ENCODE measurements around the gene TMEM134.
A peak's percentile ranks its signal among the peaks of the same experiment; 100 is the strongest.

Gene TMEM134

GRCh38 chr11:67437082-67437808 lies 31.8 kb downstream of the TMEM134 start, which contains the start of gene PTPRCAP:
Gene PTPRCAP, minus strand, starts transcription at chr11:67437682. Its CDS starts 63 bp downstream, at chr11:67437619.
- DNase-seq (ENCODE audit: low spot score), result peak; percentile 64
- H3K4me1 Mint-ChIP-seq (ENCODE audit: low read depth), result peaks cover 38% of the 10 kb centered on the region
- peak within 1 kb of the TSS; percentile 92 for H3K27ac Mint-ChIP-seq
- H3K9me3 Mint-ChIP-seq, result no peaks in the 10 kb centered on the region
- H3K27me3 Mint-ChIP-seq (ENCODE audit: low read depth), result no peaks in the 10 kb centered on the region
- peaks cover 45% of the 10 kb centered on the region for H3K36me3 Mint-ChIP-seq (ENCODE audit: low read depth)
- peak within 1 kb of the TSS; percentile 99 for H3K4me3 Mint-ChIP-seq

GRCh38 chr11:67436459-67437081 lies 32.5 kb downstream of the TMEM134 start:
- peak; percentile 60 for DNase-seq (ENCODE audit: low spot score)
- Mint-ChIP-seq H3K27me3 (ENCODE audit: low read depth) (no peaks in the 10 kb centered on the region), H3K4me1 (ENCODE audit: low read depth) (peaks cover 42% of the 10 kb centered on the region), H3K9me3 (no peaks in the 10 kb centered on the region), H3K27ac (peak overlapping the region; percentile 92), H3K36me3 (ENCODE audit: low read depth) (peaks cover 47% of the 10 kb centered on the region), H3K4me3 (peak overlapping the region; percentile 99)

GRCh38 chr11:67435727-67436458 lies 33.2 kb downstream of the TMEM134 start:
- Mint-ChIP-seq H3K27ac (peak overlapping the region; percentile 92), H3K27me3 (ENCODE audit: low read depth) (no peaks in the 10 kb centered on the region), H3K4me1 (ENCODE audit: low read depth) (peaks cover 43% of the 10 kb centered on the region), H3K9me3 (no peaks in the 10 kb centered on the region), H3K36me3 (ENCODE audit: low read depth) (peaks cover 48% of the 10 kb centered on the region), H3K4me3 (peak overlapping the region; percentile 99)
- DNase-seq (ENCODE audit: low spot score), result no peak

- no peaks in the 10 kb centered on the region for H3K27me3 Mint-ChIP-seq (ENCODE audit: low read depth)
- peak overlapping the region; percentile 69 for H3K27ac Mint-ChIP-seq
- no peak for DNase-seq (ENCODE audit: low spot score)
- peaks cover 50% of the 10 kb centered on the region for H3K36me3 Mint-ChIP-seq (ENCODE audit: low read depth)
- peaks cover 39% of the 10 kb centered on the region for H3K4me1 Mint-ChIP-seq (ENCODE audit: low read depth)
- peak overlapping the region; percentile 99 for H3K4me3 Mint-ChIP-seq
- no peaks in the 10 kb centered on the region for H3K9me3 Mint-ChIP-seq
Measured at GRCh38 chr11:67435031-67435726, 33.9 kb downstream of the TMEM134 start.

- peaks cover 33% of the 10 kb centered on the region for H3K4me1 Mint-ChIP-seq (ENCODE audit: low read depth)
- peak overlapping the region; percentile 40 for H3K4me3 Mint-ChIP-seq
- DNase-seq (ENCODE audit: low spot score), result no peak
- peaks cover 46% of the 10 kb centered on the region for H3K36me3 Mint-ChIP-seq (ENCODE audit: low read depth)
- H3K9me3 Mint-ChIP-seq, result no peaks in the 10 kb centered on the region
- H3K27me3 Mint-ChIP-seq (ENCODE audit: low read depth), result no peaks in the 10 kb centered on the region
- H3K27ac Mint-ChIP-seq, result peak overlapping the region; percentile 31
Measured at GRCh38 chr11:67434395-67434881, 34.6 kb downstream of the TMEM134 start.

GRCh38 chr11:67433536-67434394 lies 35.3 kb downstream of the TMEM134 start:
- peaks cover 40% of the 10 kb centered on the region for H3K36me3 Mint-ChIP-seq (ENCODE audit: low read depth)
- no peak for DNase-seq (ENCODE audit: low spot score)
- H3K27me3 Mint-ChIP-seq (ENCODE audit: low read depth), result no peaks in the 10 kb centered on the region
- H3K27ac Mint-ChIP-seq, result peak overlapping the region; percentile 55
- H3K9me3 Mint-ChIP-seq, result no peaks in the 10 kb centered on the region
- H3K4me1 Mint-ChIP-seq (ENCODE audit: low read depth), result peaks cover 29% of the 10 kb centered on the region
- H3K4me3 Mint-ChIP-seq, result peak overlapping the region; percentile 40

- Mint-ChIP-seq H3K27me3 (ENCODE audit: low read depth) (no peaks in the 10 kb centered on the region), H3K4me1 (ENCODE audit: low read depth) (peaks cover 31% of the 10 kb centered on the region), H3K4me3 (no peak overlapping the region), H3K36me3 (ENCODE audit: low read depth) (peaks cover 39% of the 10 kb centered on the region), H3K9me3 (no peaks in the 10 kb centered on the region), H3K27ac (peak overlapping the region; percentile 89)
- DNase-seq (ENCODE audit: low spot score), result no peak
Measured at GRCh38 chr11:67432655-67433349, 36.2 kb downstream of the TMEM134 start.

GRCh38 chr11:67431346-67432249 lies 37.5 kb downstream of the TMEM134 start:
- peaks cover 30% of the 10 kb centered on the region for H3K36me3 Mint-ChIP-seq (ENCODE audit: low read depth)
- peaks cover 35% of the 10 kb centered on the region for H3K4me1 Mint-ChIP-seq (ENCODE audit: low read depth)
- H3K9me3 Mint-ChIP-seq, result no peaks in the 10 kb centered on the region
- H3K4me3 Mint-ChIP-seq, result peak overlapping the region; percentile 33
- peak overlapping the region; percentile 89 for H3K27ac Mint-ChIP-seq
- no peak for DNase-seq (ENCODE audit: low spot score)
- no peaks in the 10 kb centered on the region for H3K27me3 Mint-ChIP-seq (ENCODE audit: low read depth)

- Mint-ChIP-seq H3K4me1 (ENCODE audit: low read depth) (peaks cover 35% of the 10 kb centered on the region), H3K27ac (peak overlapping the region; percentile 41), H3K4me3 (peak overlapping the region; percentile 97), H3K9me3 (no peaks in the 10 kb centered on the region), H3K36me3 (ENCODE audit: low read depth) (peaks cover 19% of the 10 kb centered on the region), H3K27me3 (ENCODE audit: low read depth) (no peaks in the 10 kb centered on the region)
- DNase-seq (ENCODE audit: low spot score), result no peak
Measured at GRCh38 chr11:67429722-67430121, 39.3 kb downstream of the TMEM134 start.

- H3K4me3 Mint-ChIP-seq, result peak overlapping the region; percentile 97
- DNase-seq (ENCODE audit: low spot score), result no peak
- peak overlapping the region; percentile 97 for H3K27ac Mint-ChIP-seq
- H3K27me3 Mint-ChIP-seq (ENCODE audit: low read depth), result no peaks in the 10 kb centered on the region
- no peaks in the 10 kb centered on the region for H3K9me3 Mint-ChIP-seq
- peaks cover 17% of the 10 kb centered on the region for H3K36me3 Mint-ChIP-seq (ENCODE audit: low read depth)
- H3K4me1 Mint-ChIP-seq (ENCODE audit: low read depth), result peaks cover 34% of the 10 kb centered on the region
Measured at GRCh38 chr11:67429038-67429668, 39.9 kb downstream of the TMEM134 start.
